ENCODE data around the gene ZCCHC18. TPM values are rescaled to one million over a fixed set of nuclear protein-coding genes. Genes with fewer than 3 reads are reported as not detected.

Gene ZCCHC18
- total and polyA plus RNA-seq, 2 of the 4 experiments (the other 2 are of a cell fraction), result 0.36 to 1.5 TPM

DNA sequence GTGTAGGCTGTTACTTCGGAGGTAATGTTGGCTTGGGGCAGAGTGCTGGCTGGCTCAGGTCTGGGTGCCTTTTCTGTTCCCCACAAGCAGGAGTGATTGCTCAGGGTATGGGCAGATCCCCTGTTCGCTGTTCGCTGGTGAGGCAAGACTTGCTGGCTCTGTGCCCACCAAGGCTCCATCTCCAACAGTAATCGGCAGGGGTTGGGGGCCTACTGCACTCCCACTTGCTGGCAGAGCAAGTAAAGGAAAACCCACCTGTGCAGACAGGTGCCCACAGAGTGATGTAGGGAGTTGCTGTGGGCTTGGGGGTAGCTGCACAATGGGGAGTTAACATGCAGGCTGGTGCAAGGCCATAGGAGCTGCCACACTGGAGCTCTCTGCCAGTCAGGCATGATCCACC, 28.3 kb upstream of the ZCCHC18 start:
- Histone ChIP-seq H4K8ac (ENCODE audit: low read depth in 2 of 2, low read length in 2 of 2) (no peak overlapping the region), H2AFZ (replicated peaks; ENCODE audit: low read length, poor library complexity) (no peak overlapping the region), H2AK9ac (replicated peaks; ENCODE audit: low read depth, low read length, poor library complexity) (no peak overlapping the region), H3K36me3 (ENCODE audit: control insufficient read depth, insufficient read depth, low read length) (no peaks in the 10 kb centered on the region), H4K20me1 (ENCODE audit: insufficient read depth, low read length) (no peaks in the 10 kb centered on the region), H4K5ac (ENCODE audit: low read depth, low read length) (no peak overlapping the region), H3K79me1 (ENCODE audit: low read depth in 1 of 2, low read length in 2 of 2) (no peaks in the 10 kb centered on the region), H2BK120ac (ENCODE audit: low read depth, low read length) (no peak overlapping the region), H3K27ac (ENCODE audit: insufficient read depth, low read length) (no peak overlapping the region), H2BK20ac (ENCODE audit: low read depth, low read length) (no peak overlapping the region), H3K4me1 (ENCODE audit: control insufficient read depth, insufficient read depth, low read length) (no peaks in the 10 kb centered on the region), H3K4me2 (ENCODE audit: low read depth, low read length) (no peak overlapping the region), H3K14ac (replicated peaks; ENCODE audit: low read depth, low read length) (no peak overlapping the region), H3K23ac (ENCODE audit: low read depth, low read length) (no peak overlapping the region), H3K27me3 (ENCODE audit: control insufficient read depth, insufficient read depth, low read length) (no peaks in the 10 kb centered on the region; the same call in none of the 2 replicates), H3K9me1 (ENCODE audit: insufficient read depth, low read length) (no peaks in the 10 kb centered on the region), H3K18ac (ENCODE audit: low read depth, low read length) (no peak overlapping the region), H2AK5ac (ENCODE audit: low read depth, low read length) (no peak overlapping the region), H3K56ac (ENCODE audit: extremely low read depth, insufficient read depth, low read length) (no peak overlapping the region), H2BK15ac (ENCODE audit: low read depth, low read length) (no peak overlapping the region), H3K4ac (ENCODE audit: low read depth, low read length) (no peak overlapping the region), H3K4me3 (ENCODE audit: insufficient read depth, low read depth, low read length) (no peak overlapping the region), H3K9me3 (ENCODE audit: control insufficient read depth, insufficient read depth, low read length) (no peaks in the 10 kb centered on the region), H2BK5ac (ENCODE audit: low read depth, low read length, poor library complexity, severe bottlenecking) (no peak overlapping the region), H3K9ac (ENCODE audit: low read depth, low read length) (no peak overlapping the region), H4K91ac (ENCODE audit: insufficient read depth, low read depth, low read length) (no peak overlapping the region)
- POLR2A ChIA-PET (ENCODE audit: unreplicated experiment), result no interaction called here
- dilution Hi-C loops (cut with HindIII; ENCODE audit: low sequenced_read_pairs, unreplicated experiment), result no loop called here
- ATAC-seq (ENCODE audit: low read depth), result no peak
- in situ Hi-C loops (cut with MboI; ENCODE audit: low sequenced_read_pairs), result no loop called here
- intact Hi-C loops (cut with micrococcal nuclease), result no loop called here
- DNase-seq, result no peak
- BruUV-seq (replicated peaks), result no TSS peak
- no CpG with 5 or more reads among the region's 4 CpGs for WGBS, 2 experiments (ENCODE audit: extremely low coverage in 2 of 2, insufficient read length in 1 of 2)
- CTCF ChIA-PET, result no interaction called here
- no peak for TF ChIP-seq MXI1 (IDR thresholded peaks at IDR 0.05; ENCODE audit: borderline replicate concordance, low read depth, low read length)
- no peak for TF ChIP-seq BHLHE40 (IDR thresholded peaks at IDR 0.05; ENCODE audit: low read depth, low read length)
- TF ChIP-seq POLR2A (IDR thresholded peaks at IDR 0.05; ENCODE audit: low read depth, low read length), result no peak
- TF ChIP-seq ELK1 (IDR thresholded peaks at IDR 0.05; ENCODE audit: borderline replicate concordance, low read depth, low read length), result no peak
- no peak for TF ChIP-seq RCOR1 (IDR thresholded peaks at IDR 0.05; ENCODE audit: insufficient replicate concordance, low read length)
- no peak for TF ChIP-seq RAD21 (IDR thresholded peaks at IDR 0.05; ENCODE audit: low read length)
- no peak for TF ChIP-seq FOS (IDR thresholded peaks at IDR 0.05; ENCODE audit: low read depth, low read length)
- TF ChIP-seq MAFK (IDR thresholded peaks at IDR 0.05; ENCODE audit: low read depth, low read length), result no peak
- TF ChIP-seq CEBPB (IDR thresholded peaks at IDR 0.05; ENCODE audit: low read depth, low read length), result no peak
- TF ChIP-seq CTCF (conservative IDR thresholded peaks at IDR 0.05; ENCODE audit: low read depth, low read length), result no peak
- TF ChIP-seq CHD1 (IDR thresholded peaks at IDR 0.05; ENCODE audit: low read depth, low read length), result no peak
- TF ChIP-seq USF2 (IDR thresholded peaks at IDR 0.05; ENCODE audit: low read depth, low read length), result no peak
- no peak for TF ChIP-seq SMC3 (IDR thresholded peaks at IDR 0.05; ENCODE audit: low read depth, low read length)
- TF ChIP-seq MAZ (IDR thresholded peaks at IDR 0.05; ENCODE audit: borderline replicate concordance, low read depth, low read length), result no peak
- no peak for TF ChIP-seq NFE2L2 (IDR thresholded peaks at IDR 0.05; ENCODE audit: low read depth, low read length)
- TF ChIP-seq RFX5 (IDR thresholded peaks at IDR 0.05; ENCODE audit: low read depth, low read length), result no peak
